GM12891 (cell line): Measurements from ENCODE around the gene ALDH1L2.

Source experiments
- PAX5 ChIP-seq: IDR thresholded peaks from 2 replicates; pipeline ENCODE4 v1.6.1; 2011; ENCODE audit warnings: low read length, moderate library complexity, mild to moderate bottlenecking; ENCODE audit not compliant: insufficient read depth, severe bottlenecking
- POLR2A ChIP-seq: IDR thresholded peaks from 2 replicates; pipeline ENCODE4 v1.6.1; 2011; ENCODE audit warnings: low read depth, low read length, control low read depth
- POLR2AphosphoS5 ChIP-seq: IDR thresholded peaks from 2 replicates; pipeline ENCODE4 v1.6.1; 2011; ENCODE audit warnings: low read depth, low read length, control low read depth
- POU2F2 ChIP-seq: IDR thresholded peaks from 2 replicates; pipeline ENCODE4 v1.6.1; 2011; ENCODE audit warnings: low read depth, mild to moderate bottlenecking, control low read depth, low read length, moderate library complexity
- SPI1 ChIP-seq: IDR thresholded peaks from 2 replicates; pipeline ENCODE4 v1.6.1; 2011; ENCODE audit warnings: low read depth, low read length, control low read depth
- TAF1 ChIP-seq: IDR thresholded peaks from 2 replicates; pipeline ENCODE4 v1.6.1; 2011; ENCODE audit warnings: low read depth, low read length, control low read depth

DNA sequence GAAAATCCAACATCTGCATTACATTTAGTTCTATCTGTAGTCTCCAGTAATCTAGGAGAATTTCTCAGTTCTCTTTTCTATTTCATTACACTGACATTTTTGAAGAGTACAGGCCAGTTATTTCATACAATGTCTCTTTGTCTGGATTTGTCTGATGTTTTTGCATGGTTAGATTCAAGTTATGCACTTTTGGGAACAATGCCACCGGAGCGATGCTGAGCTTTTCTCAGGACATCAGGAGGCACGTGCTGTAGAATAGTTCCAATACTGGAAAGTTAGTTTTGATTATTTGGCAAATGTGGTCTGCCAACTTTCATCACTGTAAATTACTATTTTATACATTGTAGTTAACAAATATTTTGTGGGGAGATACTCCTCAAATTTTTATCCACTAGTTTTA is 43.1 kb downstream of the ALDH1L2 start:
- TF ChIP-seq POLR2A (no peak), TAF1 (no peak), SPI1 (no peak), POLR2AphosphoS5 (no peak), PAX5 (no peak), POU2F2 (no peak)
